ENCODE results near the gene TSC22D4. TPM values are rescaled to one million over a fixed set of nuclear protein-coding genes. Genes with fewer than 3 reads are reported as not detected.
"Not testable (repeated sequence)": the region's sequence is repeated elsewhere in the genome, so short reads cannot be mapped to it uniquely, and the experiment has no call there.

TSC22D4 gene
- total RNA-seq, 2 experiments from 2014 or later = 113 to 128 TPM

GRCh38 chr7:100510437-100511239 is 31.6 kb upstream of the TSC22D4 start:
- POLR2A ChIA-PET = no interaction called here
- no peaks in the 10 kb centered on the region for H3K36me3 Mint-ChIP-seq (ENCODE audit: low read depth)
- H3K27ac Mint-ChIP-seq = no peak overlapping the region
- no peak for DNase-seq
- CTCF ChIA-PET = no interaction called here
- H3K4me3 Mint-ChIP-seq = no peak overlapping the region
- no peaks in the 10 kb centered on the region for H3K9me3 Mint-ChIP-seq
- H3K4me1 Mint-ChIP-seq = peaks cover 11% of the 10 kb centered on the region
- peaks cover 6% of the 10 kb centered on the region for H3K27me3 Mint-ChIP-seq

- Mint-ChIP-seq H3K4me1 (peaks cover 2% of the 10 kb centered on the region), H3K4me3 (no peak overlapping the region), H3K27me3 (peaks cover 6% of the 10 kb centered on the region), H3K9me3 (no peaks in the 10 kb centered on the region), H3K27ac (no peak overlapping the region), H3K36me3 (ENCODE audit: low read depth) (no peaks in the 10 kb centered on the region)
- no peak for DNase-seq
- ChIA-PET POLR2A (no interaction called here), CTCF (interaction anchor here (1.1 kb wide), 1 partner anchor 16 kb away, joined by 3 read pairs; no protein-coding TSS in a partner anchor)
Measured at GRCh38 chr7:100509231-100509630, 30.2 kb upstream of the TSC22D4 start.

- H3K27ac Mint-ChIP-seq = no peak overlapping the region
- no peaks in the 10 kb centered on the region for H3K9me3 Mint-ChIP-seq
- no peaks in the 10 kb centered on the region for H3K36me3 Mint-ChIP-seq (ENCODE audit: low read depth)
- peaks cover 6% of the 10 kb centered on the region for H3K27me3 Mint-ChIP-seq
- ChIA-PET POLR2A (no interaction called here), CTCF (interaction anchor here (0.6 to 1.0 kb wide), 4 partner anchors 9 to 420 kb away, joined by 3 to 7 read pairs (median 3); no protein-coding TSS in a partner anchor)
- no peak overlapping the region for H3K4me3 Mint-ChIP-seq
- no peaks in the 10 kb centered on the region for H3K4me1 Mint-ChIP-seq
- no peak for DNase-seq
Measured at GRCh38 chr7:100506356-100506923, 27.4 kb upstream of the TSC22D4 start.

GRCh38 chr7:100504887-100505611 is 26.0 kb upstream of the TSC22D4 start:
- Mint-ChIP-seq H3K4me3 (no peak overlapping the region), H3K27ac (no peak overlapping the region), H3K36me3 (ENCODE audit: low read depth) (no peaks in the 10 kb centered on the region), H3K4me1 (no peaks in the 10 kb centered on the region), H3K27me3 (peaks cover 2% of the 10 kb centered on the region), H3K9me3 (no peaks in the 10 kb centered on the region)
- ChIA-PET CTCF (interaction anchor here (0.6 to 1.5 kb wide), 3 partner anchors 22 to 65 kb away, joined by 3 read pairs; no protein-coding TSS in a partner anchor), POLR2A (no interaction called here)
- DNase-seq = no peak

- H3K36me3 Mint-ChIP-seq (ENCODE audit: low read depth); H3K4me3 Mint-ChIP-seq; H3K27ac Mint-ChIP-seq; H3K4me1 Mint-ChIP-seq; POLR2A ChIA-PET; DNase-seq; H3K27me3 Mint-ChIP-seq; H3K9me3 Mint-ChIP-seq: not testable (repeated sequence)
- CTCF ChIA-PET = interaction anchor here (0.6 to 1.5 kb wide), 6 partner anchors 19 to 211 kb away, joined by 3 read pairs; no protein-coding TSS in a partner anchor
Measured at GRCh38 chr7:100504031-100504430, 25.0 kb upstream of the TSC22D4 start.

- not testable (repeated sequence) for H3K9me3 Mint-ChIP-seq
Measured at GRCh38 chr7:100500743-100501142, 21.7 kb upstream of the TSC22D4 start.

DNA sequence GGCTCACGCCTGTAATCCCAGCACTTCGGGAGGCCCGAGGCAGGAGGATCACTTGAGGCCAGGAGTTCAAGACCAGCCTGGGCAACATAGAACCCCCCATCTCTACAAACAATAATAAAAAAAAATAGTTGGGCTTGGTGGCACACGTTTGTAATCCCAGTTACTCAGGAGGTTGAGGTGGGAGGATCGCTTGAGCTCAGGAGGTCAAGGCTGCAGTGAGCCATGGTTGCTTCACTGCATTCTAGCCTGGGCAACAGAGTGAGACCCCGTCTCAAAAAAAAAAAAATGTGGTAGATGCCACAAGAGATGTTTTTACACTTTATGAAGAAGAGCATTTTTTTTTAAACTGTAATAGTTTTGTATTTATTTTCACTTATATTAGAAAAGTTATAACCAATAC is 17.5 kb upstream of the TSC22D4 start:
- no peak for DNase-seq
- Mint-ChIP-seq H3K27ac (no peak overlapping the region), H3K27me3 (peaks cover 11% of the 10 kb centered on the region), H3K4me3 (no peak overlapping the region), H3K36me3 (ENCODE audit: low read depth) (no peaks in the 10 kb centered on the region), H3K9me3 (no peaks in the 10 kb centered on the region), H3K4me1 (peaks cover 21% of the 10 kb centered on the region)
- ChIA-PET CTCF (interaction anchor here (0.7 to 1.8 kb wide), 4 partner anchors 12 to 53 kb away, joined by 3 to 7 read pairs (median 4); no protein-coding TSS in a partner anchor), POLR2A (no interaction called here)

More at GRCh38 chr7:100500743-100501142, 21.7 kb upstream of the TSC22D4 start:
- H3K27ac Mint-ChIP-seq; POLR2A ChIA-PET; H3K4me1 Mint-ChIP-seq; H3K27me3 Mint-ChIP-seq; H3K36me3 Mint-ChIP-seq (ENCODE audit: low read depth); H3K4me3 Mint-ChIP-seq; CTCF ChIA-PET; DNase-seq: not testable (repeated sequence)

DNA sequence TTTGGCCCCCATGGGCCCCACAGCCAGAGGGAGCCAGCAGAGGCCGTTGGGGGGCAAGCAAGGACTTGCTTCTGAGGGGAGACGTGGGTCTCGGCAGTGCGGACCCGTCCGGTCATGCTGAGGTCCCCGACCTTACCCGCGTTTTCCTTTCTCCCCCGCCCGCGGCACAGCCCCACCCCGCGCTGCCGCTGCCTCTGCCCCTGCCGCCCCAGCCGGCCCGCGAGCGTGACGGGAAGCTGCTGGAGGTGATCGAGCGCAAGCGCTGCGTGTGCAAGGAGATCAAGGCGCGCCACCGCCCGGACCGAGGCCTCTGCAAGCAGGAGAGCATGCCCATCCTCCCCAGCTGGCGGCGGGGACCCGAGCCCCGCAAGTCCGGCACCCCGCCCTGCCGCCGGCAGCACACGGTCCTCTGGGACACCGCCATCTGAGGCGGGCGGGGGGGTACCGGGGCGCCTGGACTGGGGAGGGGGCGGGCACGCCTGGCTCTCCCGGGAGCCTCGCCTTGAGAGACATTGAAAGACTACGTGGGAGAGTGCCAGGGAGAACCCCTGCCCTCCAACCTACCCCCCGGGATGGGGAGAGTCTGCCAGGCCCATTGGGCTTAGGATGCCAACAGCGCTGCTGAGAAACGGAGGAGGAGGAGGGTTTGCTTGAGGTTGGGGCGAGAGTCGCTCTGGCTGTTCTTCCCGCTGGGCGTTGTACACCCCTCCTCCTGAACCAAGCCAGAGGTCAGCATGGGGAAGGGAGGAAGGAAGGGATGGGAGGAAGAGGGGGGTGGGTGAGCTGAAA is 14.7 kb upstream of the TSC22D4 start:
- H3K4me1 Mint-ChIP-seq = peaks cover 24% of the 10 kb centered on the region
- CTCF ChIA-PET = interaction anchor here (1.0 to 1.6 kb wide), 5 partner anchors 9 to 71 kb away, joined by 3 to 6 read pairs (median 4); no protein-coding TSS in a partner anchor
- peak; percentile 69 for DNase-seq
- no peaks in the 10 kb centered on the region for H3K36me3 Mint-ChIP-seq (ENCODE audit: low read depth)
- H3K9me3 Mint-ChIP-seq = no peaks in the 10 kb centered on the region
- peak overlapping the region; percentile 74 for H3K27ac Mint-ChIP-seq
- POLR2A ChIA-PET = interaction anchor here (0.5 to 1.1 kb wide), 2 partner anchors 32 to 39 kb away, joined by 3 to 4 read pairs; no protein-coding TSS in a partner anchor
- H3K4me3 Mint-ChIP-seq = peak overlapping the region; percentile 51
- peaks cover 11% of the 10 kb centered on the region for H3K27me3 Mint-ChIP-seq

GRCh38 chr7:100492738-100493475 is 13.9 kb upstream of the TSC22D4 start:
- POLR2A ChIA-PET = interaction anchor here (0.5 to 1.1 kb wide), 2 partner anchors 31 to 38 kb away, joined by 3 to 4 read pairs; no protein-coding TSS in a partner anchor
- Mint-ChIP-seq H3K27ac (peak overlapping the region; percentile 74), H3K4me1 (peaks cover 24% of the 10 kb centered on the region), H3K36me3 (ENCODE audit: low read depth) (no peaks in the 10 kb centered on the region), H3K27me3 (peaks cover 11% of the 10 kb centered on the region), H3K4me3 (peak overlapping the region; percentile 49), H3K9me3 (no peaks in the 10 kb centered on the region)
- DNase-seq = no peak
- CTCF ChIA-PET = interaction anchor here (1.0 to 1.6 kb wide), 5 partner anchors 8 to 72 kb away, joined by 3 to 6 read pairs (median 4); no protein-coding TSS in a partner anchor

- Mint-ChIP-seq H3K27ac (no peak overlapping the region), H3K9me3 (no peaks in the 10 kb centered on the region), H3K4me3 (no peak overlapping the region), H3K4me1 (peaks cover 24% of the 10 kb centered on the region), H3K27me3 (peaks cover 7% of the 10 kb centered on the region), H3K36me3 (ENCODE audit: low read depth) (no peaks in the 10 kb centered on the region)
- CTCF ChIA-PET = interaction anchor here (0.6 to 1.2 kb wide), 2 partner anchors 8 to 40 kb away, joined by 3 to 4 read pairs; no protein-coding TSS in a partner anchor
- DNase-seq = no peak
- POLR2A ChIA-PET = no interaction called here
Measured at GRCh38 chr7:100491192-100491578, 12.2 kb upstream of the TSC22D4 start.

GRCh38 chr7:100490483-100491191 is 11.6 kb upstream of the TSC22D4 start:
- ChIA-PET CTCF (interaction anchor here (2.7 kb wide), 1 partner anchor 10 kb away, joined by 12 read pairs; the partner anchor contains the start of gene TSC22D4), POLR2A (no interaction called here)
- DNase-seq = no peak
- H3K4me1 Mint-ChIP-seq = peaks cover 26% of the 10 kb centered on the region
- no peaks in the 10 kb centered on the region for H3K9me3 Mint-ChIP-seq
- no peaks in the 10 kb centered on the region for H3K36me3 Mint-ChIP-seq (ENCODE audit: low read depth)
- peaks cover 5% of the 10 kb centered on the region for H3K27me3 Mint-ChIP-seq
- no peak overlapping the region for H3K27ac Mint-ChIP-seq
- H3K4me3 Mint-ChIP-seq = no peak overlapping the region
